Hepatic stellate cell (primary cell): ENCODE data around the gene MAFF.
A peak's percentile ranks its signal among the peaks of the same experiment; 100 is the strongest.
"Not testable (repeated sequence)": the region's sequence is repeated elsewhere in the genome, so short reads cannot be mapped to it uniquely, and the experiment has no call there.

Source experiments
- DNase-seq: peaks from one replicate; pipeline ENCODE4 v3.0.0; 2011; ENCODE audit warnings: low spot score

The MAFF gene

DNA sequence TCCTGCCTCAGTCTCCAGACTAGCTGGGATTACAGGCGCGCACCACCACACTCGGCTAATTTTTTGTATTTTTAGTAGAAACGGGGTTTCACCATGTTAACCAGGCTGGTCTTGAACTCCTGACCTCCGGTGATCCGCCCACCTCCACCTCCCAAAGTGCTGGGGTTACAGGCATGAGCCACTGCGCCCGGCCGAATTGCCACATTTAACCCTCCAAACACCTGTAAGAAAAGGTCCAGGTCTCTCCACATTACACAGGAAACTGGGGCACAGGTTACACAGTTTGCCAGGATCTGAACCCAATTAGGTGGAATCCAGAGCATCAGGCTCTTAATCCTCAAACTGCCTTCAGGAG, 24.2 kb upstream of the MAFF start:
- not testable (repeated sequence) for DNase-seq

- DNase-seq = peak; percentile 86
These were observed 23.7 kb upstream of the MAFF start for GRCh38 chr22:38177926-38178604.

GRCh38 chr22:38178605-38178937, 23.2 kb upstream of the MAFF start:
- DNase-seq = not testable (repeated sequence)

DNA sequence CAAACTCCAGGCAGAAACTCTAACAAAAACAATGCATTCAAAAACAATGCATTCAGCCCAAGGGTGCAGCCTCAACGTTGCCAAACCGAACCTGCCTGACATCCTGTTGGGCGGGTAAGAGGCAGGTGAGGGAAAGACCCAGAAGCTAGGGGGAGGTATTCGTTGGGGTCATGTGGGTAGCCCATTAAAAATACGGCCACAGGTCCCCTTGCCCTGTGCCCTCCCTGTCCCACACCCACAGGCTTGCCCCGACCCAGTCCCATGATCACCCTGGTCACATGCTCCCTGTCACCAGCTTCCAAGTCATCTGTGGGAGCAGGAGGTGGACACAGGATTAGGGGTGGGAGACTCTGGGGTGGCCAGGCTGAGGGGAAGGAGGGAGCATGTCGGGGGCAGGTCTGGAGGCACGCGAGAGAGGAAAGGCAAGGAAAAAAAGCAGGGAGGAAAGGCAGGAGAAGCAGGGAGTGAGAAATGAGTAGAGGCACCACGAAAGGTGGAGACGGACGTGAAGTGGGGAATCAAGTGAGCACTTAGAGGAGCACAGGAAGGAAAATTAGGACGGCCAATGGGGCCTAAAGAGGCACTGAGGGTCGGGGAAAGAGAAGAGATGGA, 20.8 kb upstream of the MAFF start:
- no peak for DNase-seq

GRCh38 chr22:38181453-38182200, 20.2 kb upstream of the MAFF start, which contains the start of gene PLA2G6:
TSS of gene PLA2G6 (minus strand) at chr22:38181830. CDS start at chr22:38169426, 12,404 bp downstream.
- DNase-seq = peak; percentile 98

DNA sequence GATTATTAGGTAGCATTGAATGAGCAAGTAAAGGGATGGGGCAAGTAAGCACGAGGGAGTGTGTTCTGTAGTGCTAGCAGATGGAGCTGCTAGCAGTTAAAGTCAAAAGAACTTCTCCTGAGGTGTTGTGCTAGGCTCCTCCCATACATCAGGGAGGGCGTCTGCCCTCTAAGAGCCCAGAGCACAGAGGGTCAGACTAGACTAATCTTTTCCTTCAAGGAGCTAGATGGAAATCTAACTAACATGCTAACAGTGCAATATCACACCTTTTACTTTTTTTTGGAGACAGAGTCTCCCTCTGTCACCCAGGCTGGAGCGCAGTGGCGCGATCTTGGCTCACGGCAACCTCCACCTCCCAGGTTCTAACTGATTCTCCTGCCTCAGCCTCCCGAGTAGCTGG, 17.0 kb upstream of the MAFF start:
- DNase-seq = no peak

DNA sequence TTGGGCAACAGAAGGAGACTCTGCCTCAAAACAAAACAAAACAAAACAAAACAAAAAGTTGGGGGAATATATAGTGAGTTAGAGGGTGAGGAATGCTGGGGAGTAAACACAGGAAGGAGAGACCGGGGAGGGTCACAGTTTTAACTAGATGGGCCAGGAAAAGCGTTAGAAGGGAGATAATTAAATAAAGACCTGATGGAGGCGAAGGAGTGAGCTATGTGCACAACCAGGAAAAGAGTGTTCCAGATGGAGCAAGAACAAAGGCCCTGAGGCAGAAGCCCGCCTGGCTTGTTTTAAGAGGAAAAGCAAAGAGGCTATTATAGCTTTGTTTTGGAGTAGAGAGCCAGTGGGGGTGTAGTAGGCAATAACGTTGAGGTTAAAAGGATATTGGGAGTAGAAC, 15.4 kb upstream of the MAFF start:
- no peak for DNase-seq

DNA sequence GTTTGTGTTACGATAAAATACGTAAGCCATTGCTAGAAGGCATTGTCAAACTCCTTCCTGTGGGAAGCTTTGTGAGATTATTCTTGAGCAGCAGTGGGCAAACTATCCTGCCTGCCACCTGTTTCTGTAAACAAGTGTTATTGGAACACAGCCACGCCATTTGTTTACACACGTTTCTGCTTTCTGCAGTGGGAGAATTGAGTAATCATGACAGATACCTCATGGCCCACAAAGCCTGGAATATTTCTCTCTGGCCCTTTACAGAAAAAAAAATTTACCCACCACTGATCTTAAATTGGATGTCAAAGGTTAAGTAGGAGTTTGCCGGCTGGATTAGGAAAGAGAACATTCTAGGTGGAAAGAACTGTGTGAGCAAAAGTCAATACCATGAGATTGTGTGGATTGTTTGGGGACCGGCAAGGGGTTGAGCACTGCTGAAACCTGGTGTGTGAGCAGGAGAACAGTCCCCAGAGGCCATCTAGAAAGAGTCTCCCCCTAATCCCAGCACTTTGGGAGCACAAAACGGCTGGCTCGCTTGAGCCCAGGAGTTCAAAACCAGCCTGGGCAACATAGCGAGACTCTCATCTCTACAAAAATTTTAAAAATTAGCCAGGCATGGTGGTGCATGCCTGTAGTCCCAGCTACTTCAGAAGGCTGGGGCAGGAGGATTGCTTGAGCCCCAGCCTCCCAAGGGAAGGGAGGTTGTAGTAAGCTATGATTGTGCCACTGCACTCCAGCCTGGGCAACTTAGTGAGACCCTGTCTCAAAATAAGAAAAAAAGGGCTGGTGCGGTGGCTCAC, 14.2 kb upstream of the MAFF start:
- no peak for DNase-seq

DNA sequence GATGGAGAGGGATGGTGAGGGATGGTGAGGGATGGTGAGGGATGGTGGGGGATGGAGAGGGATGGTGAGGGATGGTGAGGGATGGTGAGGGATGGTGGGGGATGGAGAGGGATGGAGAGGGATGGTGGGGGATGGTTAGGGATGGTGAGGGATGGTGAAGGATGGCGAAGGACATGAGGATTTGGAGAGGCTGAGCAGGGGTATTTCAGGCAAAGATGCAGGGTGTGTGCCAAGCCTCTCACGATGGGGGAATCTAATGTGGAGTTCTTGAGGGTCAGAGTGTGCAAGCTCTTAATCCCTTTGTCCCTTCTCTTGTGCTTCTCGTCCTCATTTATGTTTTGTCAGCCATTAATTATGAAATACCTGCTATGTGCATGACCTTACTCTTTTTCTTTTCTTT, 12.7 kb upstream of the MAFF start:
- DNase-seq = no peak

GRCh38 chr22:38190581-38190980, 11.2 kb upstream of the MAFF start:
- no peak for DNase-seq

- DNase-seq = no peak
These were observed 10.7 kb upstream of the MAFF start for GRCh38 chr22:38191055-38191454.

DNA sequence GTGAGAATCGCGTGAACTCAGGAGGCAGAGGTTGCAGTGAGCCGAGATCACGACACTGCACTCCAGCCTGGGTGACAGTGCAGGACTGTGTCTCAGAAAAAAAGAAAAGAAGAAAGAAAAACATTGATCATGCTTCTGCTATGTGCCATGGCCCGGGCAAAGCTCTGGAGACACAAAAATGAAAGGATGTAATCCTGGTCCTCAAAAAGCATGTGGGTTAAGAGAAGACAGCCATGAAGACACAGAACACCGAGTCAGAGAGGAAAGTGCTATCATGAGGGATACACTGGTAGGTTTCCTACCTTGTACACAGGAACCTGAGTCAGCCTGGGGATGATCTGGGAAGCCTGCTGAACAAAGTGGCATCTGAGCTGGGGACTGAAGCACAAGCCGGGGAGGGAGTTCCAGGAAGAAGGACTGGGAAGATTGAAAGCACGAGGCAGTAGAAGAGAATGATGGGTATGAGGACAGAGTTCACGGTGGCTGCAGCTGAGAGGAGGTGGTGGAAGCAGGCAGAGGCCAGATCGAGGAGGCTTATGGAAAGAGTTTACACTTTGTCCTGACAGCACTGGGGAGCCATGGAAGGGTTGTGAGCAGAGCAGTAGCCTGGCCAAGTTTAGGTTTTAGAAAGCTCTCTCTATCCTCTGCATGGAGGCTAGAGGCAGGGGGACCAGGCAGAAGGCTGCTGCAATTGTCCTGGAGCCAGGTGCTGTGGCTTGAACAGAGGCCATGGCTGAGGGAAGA, 9.9 kb upstream of the MAFF start:
- no peak for DNase-seq

GRCh38 chr22:38192475-38192863, 9.3 kb upstream of the MAFF start:
- no peak for DNase-seq

DNA sequence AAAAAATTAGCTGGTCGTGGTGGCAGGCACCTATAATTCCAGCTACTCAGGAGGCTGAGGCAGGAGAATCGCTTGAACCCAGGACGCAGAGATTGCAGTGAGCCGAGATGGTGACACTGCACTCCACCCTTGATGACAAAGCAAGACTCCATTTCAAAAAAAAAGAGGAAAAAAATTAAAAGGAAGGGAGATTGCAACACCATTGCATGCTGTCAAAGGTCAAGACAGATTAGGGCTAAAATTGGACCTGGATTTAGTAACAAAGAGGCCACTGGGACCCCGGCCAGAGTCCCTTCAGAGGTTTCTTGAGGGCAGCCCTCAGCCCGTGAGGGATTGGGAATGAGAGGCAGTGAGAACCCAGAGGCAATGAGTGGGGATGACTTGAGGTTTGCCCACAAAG, 8.2 kb upstream of the MAFF start:
- DNase-seq = no peak

DNA sequence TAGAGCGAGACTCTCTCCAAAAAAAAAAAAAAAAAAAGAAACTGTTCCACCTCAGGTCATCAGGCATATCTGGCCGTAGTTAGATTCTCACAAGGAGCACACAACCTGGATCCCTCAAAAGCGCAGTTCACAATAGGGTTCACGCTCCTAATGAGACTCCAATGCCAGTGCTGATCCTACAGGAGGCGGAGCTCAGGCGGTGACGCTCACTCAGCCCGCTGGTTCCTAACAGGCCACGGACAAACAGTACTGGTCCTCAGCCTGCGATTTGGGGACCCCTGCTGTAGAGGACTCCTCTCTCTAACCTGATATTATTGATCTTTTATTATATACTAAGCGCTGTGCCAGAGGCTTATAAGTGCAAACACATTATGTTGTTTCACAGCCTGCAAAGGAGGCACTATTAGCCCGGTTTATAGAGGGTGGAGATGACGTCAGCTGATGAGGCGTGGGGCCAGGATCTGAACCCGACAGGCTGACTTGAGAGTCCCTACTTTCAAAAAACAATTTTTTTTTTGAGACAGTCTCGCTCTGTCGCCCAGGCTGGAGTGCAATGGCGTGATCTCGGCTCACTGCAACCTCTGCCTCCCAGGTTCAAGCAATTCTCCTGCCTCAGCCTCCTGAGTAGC, 4.9 kb upstream of the MAFF start:
- DNase-seq = no peak

DNA sequence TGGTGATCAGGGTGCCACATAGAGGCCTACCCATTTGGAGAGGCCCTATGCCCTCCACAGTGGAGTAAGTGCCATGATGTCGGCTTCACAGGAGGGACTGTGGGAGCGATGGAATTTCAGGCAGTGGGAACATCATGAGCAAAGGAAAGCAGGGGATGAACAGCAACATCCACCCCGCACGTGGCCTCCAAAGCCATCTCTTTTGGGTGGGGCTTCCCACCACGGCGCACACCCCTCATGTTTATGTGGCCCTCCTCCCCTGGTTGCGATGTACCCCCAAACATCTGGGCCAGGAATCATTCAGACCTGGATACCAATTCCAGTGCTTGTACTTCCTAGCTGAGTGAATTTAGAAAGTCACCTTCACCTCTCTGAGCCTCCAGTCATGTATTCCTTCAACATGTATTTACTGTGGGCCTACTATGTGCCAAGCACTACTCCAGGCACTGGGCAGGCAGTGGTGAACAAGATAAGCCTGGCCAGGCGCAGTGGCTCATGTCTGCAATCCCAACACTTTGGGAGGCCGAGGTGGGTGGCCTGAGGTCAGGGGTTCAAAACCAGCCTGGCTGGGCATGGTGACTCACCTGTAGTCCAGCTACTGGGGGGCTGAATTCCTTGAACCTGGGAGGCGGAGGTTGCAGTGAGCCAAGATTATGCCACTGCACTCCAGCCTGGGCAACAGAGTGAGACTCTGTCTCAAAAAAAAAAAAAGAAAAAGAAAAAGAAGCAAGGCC, 1.8 kb upstream of the MAFF start:
- DNase-seq = no peak

GRCh38 chr22:38201371-38201710, 453 bp upstream of the MAFF start:
- DNase-seq = no peak

GRCh38 chr22:38202437-38203089, 769 bp downstream of the MAFF start:
- DNase-seq = peak; percentile 76

DNA sequence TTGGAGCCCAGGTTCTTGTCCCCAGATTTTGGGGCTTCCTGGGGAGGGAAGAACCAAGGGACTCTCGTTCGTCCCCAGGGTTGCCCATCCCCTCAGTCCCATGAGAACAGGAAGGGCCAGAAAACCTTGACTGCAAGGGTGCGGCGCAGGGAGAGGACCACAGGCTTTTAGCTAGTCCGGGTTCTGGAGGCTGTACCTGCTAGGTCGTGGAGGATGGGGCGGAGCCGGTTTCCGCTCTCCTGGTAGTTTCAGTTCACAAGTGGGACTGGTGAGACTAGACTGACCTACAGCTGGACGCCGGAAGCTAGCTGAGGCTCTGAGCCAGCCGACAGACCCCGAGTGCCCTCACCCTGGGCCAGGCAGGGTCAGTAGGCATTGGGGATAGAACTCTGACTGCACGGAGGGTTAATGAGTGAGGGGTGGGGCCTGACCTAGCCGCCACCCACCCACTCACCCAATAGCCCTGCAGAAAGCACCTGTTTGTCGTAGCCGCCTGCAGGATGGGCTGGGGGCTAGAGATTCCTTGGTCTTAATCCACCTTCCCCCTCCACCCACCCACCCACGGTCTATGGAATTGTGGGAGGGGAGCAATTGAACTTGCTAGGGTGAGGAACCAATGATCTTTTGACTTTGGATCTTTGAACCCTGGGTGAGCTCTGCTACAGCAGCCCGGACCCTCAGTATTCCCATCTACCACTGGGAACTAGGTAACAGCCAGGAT, 1.5 kb downstream of the MAFF start:
- no peak for DNase-seq
